ENCODE data around the gene SYT15.

Gene SYT15

GRCh38 chr10:46544989-46545791 lies 33.7 kb upstream of the SYT15 start:
- DNase-seq (ENCODE audit: extremely low read depth in 1 of 2, low read depth in 1 of 2), result no peak

GRCh38 chr10:46545861-46546590 lies 32.9 kb upstream of the SYT15 start:
- no peak for DNase-seq (ENCODE audit: extremely low read depth in 1 of 2, low read depth in 1 of 2)

- DNase-seq (ENCODE audit: extremely low read depth in 1 of 2, low read depth in 1 of 2), result no peak
These were observed 32.1 kb upstream of the SYT15 start for GRCh38 chr10:46546591-46547540.

GRCh38 chr10:46547541-46548497 lies 31.1 kb upstream of the SYT15 start:
- DNase-seq (ENCODE audit: extremely low read depth in 1 of 2, low read depth in 1 of 2), result no peak

- DNase-seq (ENCODE audit: extremely low read depth in 1 of 2, low read depth in 1 of 2), result no peak
These were observed 30.3 kb upstream of the SYT15 start for GRCh38 chr10:46548498-46549090.

- DNase-seq (ENCODE audit: extremely low read depth in 1 of 2, low read depth in 1 of 2), result no peak
These were observed 29.5 kb upstream of the SYT15 start for GRCh38 chr10:46549171-46550075.

GRCh38 chr10:46550076-46550790 lies 28.7 kb upstream of the SYT15 start:
- no peak for DNase-seq (ENCODE audit: extremely low read depth in 1 of 2, low read depth in 1 of 2)

GRCh38 chr10:46550795-46551700 lies 27.9 kb upstream of the SYT15 start:
- no peak for DNase-seq (ENCODE audit: extremely low read depth in 1 of 2, low read depth in 1 of 2)

GRCh38 chr10:46551701-46552525 lies 27.0 kb upstream of the SYT15 start:
- no peak for DNase-seq (ENCODE audit: extremely low read depth in 1 of 2, low read depth in 1 of 2)

- no peak for DNase-seq (ENCODE audit: extremely low read depth in 1 of 2, low read depth in 1 of 2)
These were observed 26.2 kb upstream of the SYT15 start for GRCh38 chr10:46552526-46553237.

GRCh38 chr10:46553238-46554049 lies 25.5 kb upstream of the SYT15 start:
- DNase-seq (ENCODE audit: extremely low read depth in 1 of 2, low read depth in 1 of 2), result no peak

- DNase-seq (ENCODE audit: extremely low read depth in 1 of 2, low read depth in 1 of 2), result no peak
These were observed 24.7 kb upstream of the SYT15 start for GRCh38 chr10:46554166-46554781.

GRCh38 chr10:46555366-46555712 lies 23.6 kb upstream of the SYT15 start:
- DNase-seq (ENCODE audit: extremely low read depth in 1 of 2, low read depth in 1 of 2), result no peak
